Measurements from ENCODE around the gene NOCT. TPM values are rescaled to one million over a fixed set of nuclear protein-coding genes. Genes with fewer than 3 reads are reported as not detected.

NOCT gene
- polyA plus RNA-seq, 1 experiment = 4.4 TPM

- no peak for TF ChIP-seq CTCF (IDR thresholded peaks at IDR 0.05; ENCODE audit: insufficient read depth, low read depth, low read length)
- Histone ChIP-seq H3K4me3 (ENCODE audit: low read depth, low read length) (peak overlapping the region; percentile 73), H3K27me3 (ENCODE audit: control insufficient read depth, insufficient read depth, low read length) (no peaks in the 10 kb centered on the region), H3K36me3 (ENCODE audit: control insufficient read depth, insufficient read depth, low read length) (no peaks in the 10 kb centered on the region)
- POLR2A ChIA-PET = interaction anchor here (0.6 to 0.7 kb wide), 2 partner anchors 386 to 1046 kb away, joined by 5 to 11 read pairs; no protein-coding TSS in a partner anchor
- DNase-seq (ENCODE audit: low read depth) = peak; percentile 95
- CTCF ChIA-PET = interaction anchor here (2.6 kb wide), 1 partner anchor 16 kb away, joined by 9 read pairs; no protein-coding TSS in a partner anchor
These were observed 67.4 kb downstream of the NOCT start for GRCh38 chr4:139082750-139083606.

- Histone ChIP-seq H3K4me3 (ENCODE audit: low read depth, low read length) (peak overlapping the region; percentile 73), H3K27me3 (ENCODE audit: control insufficient read depth, insufficient read depth, low read length) (no peaks in the 10 kb centered on the region), H3K36me3 (ENCODE audit: control insufficient read depth, insufficient read depth, low read length) (no peaks in the 10 kb centered on the region)
- CTCF ChIA-PET = interaction anchor here (0.8 to 2.6 kb wide), 3 partner anchors 16 to 139 kb away, joined by 3 to 9 read pairs (median 3); no protein-coding TSS in a partner anchor
- TF ChIP-seq CTCF (IDR thresholded peaks at IDR 0.05; ENCODE audit: insufficient read depth, low read depth, low read length) = peak; percentile 44
- no peak for DNase-seq (ENCODE audit: low read depth)
- POLR2A ChIA-PET = no interaction called here
These were observed 68.0 kb downstream of the NOCT start for GRCh38 chr4:139083607-139083955.

DNA sequence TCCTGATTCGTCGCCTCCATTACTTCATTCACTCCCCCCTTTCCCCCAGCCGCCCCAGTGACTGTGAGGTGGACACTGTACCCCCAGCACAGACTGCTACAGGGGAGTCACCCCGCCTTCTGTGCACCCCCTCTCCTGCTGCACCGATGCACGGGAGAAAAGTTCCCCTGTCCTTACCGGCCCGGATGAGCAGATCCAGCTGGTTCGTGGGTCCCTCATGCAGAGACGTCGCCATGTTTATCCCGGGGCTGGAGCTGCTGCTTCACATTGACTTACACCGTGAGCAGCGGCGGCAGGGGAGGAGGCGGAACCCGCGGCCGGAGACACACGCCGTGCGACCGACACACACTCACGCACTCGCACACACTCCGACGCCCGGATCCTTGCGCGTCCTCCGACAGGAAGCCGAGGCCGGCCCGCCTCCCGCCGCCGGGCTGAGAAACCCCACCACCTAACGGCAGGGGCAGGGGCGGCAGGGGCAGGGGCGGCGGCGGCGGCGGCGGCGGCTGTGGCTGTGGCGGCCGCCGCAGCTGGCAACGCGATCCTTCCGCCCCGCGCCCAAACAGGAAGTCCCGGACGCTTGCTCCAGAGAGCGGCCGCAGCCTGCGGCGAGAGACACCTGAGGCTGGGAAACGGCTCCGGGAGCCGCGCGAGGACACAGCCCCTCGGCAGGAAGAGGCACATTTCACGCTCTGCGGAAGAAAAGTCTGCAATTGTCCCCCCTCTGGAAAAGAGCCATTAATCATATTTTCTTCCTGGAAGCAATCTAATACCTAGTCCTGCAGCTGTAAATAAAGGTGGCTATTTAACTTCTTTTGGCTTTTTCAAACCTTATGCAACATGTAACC is 68.6 kb downstream of the NOCT start:
- TF ChIP-seq CTCF (IDR thresholded peaks at IDR 0.05; ENCODE audit: insufficient read depth, low read depth, low read length) = peak; percentile 24; the same call in 1 of the 2 replicates
- ChIA-PET CTCF (interaction anchor here (0.6 to 2.6 kb wide), 4 partner anchors 15 to 571 kb away, joined by 3 to 9 read pairs (median 3); no protein-coding TSS in a partner anchor), POLR2A (no interaction called here)
- peak overlapping the region; percentile 73 for H3K4me3 ChIP-seq (ENCODE audit: low read depth, low read length)
- DNase-seq (ENCODE audit: low read depth) = no peak
- no peaks in the 10 kb centered on the region for H3K36me3 ChIP-seq (ENCODE audit: control insufficient read depth, insufficient read depth, low read length)
- H3K27me3 ChIP-seq (ENCODE audit: control insufficient read depth, insufficient read depth, low read length) = no peaks in the 10 kb centered on the region

- no peak for TF ChIP-seq CTCF (IDR thresholded peaks at IDR 0.05; ENCODE audit: insufficient read depth, low read depth, low read length)
- Histone ChIP-seq H3K4me3 (ENCODE audit: low read depth, low read length) (peak overlapping the region; percentile 73), H3K36me3 (ENCODE audit: control insufficient read depth, insufficient read depth, low read length) (no peaks in the 10 kb centered on the region), H3K27me3 (ENCODE audit: control insufficient read depth, insufficient read depth, low read length) (no peaks in the 10 kb centered on the region)
- no peak for DNase-seq (ENCODE audit: low read depth)
- ChIA-PET POLR2A (no interaction called here), CTCF (interaction anchor here (2.6 kb wide), 1 partner anchor 14 kb away, joined by 9 read pairs; no protein-coding TSS in a partner anchor)
These were observed 69.2 kb downstream of the NOCT start for GRCh38 chr4:139084804-139085093.

GRCh38 chr4:139085141-139085540 is 69.6 kb downstream of the NOCT start:
- no peak for DNase-seq (ENCODE audit: low read depth)
- Histone ChIP-seq H3K4me3 (ENCODE audit: low read depth, low read length) (peak overlapping the region; percentile 73), H3K36me3 (ENCODE audit: control insufficient read depth, insufficient read depth, low read length) (no peaks in the 10 kb centered on the region), H3K27me3 (ENCODE audit: control insufficient read depth, insufficient read depth, low read length) (no peaks in the 10 kb centered on the region)
- CTCF ChIA-PET = interaction anchor here (1.2 to 3.5 kb wide), 3 partner anchors 14 to 83 kb away, joined by 3 to 18 read pairs (median 9); no protein-coding TSS in a partner anchor
- POLR2A ChIA-PET = no interaction called here
- TF ChIP-seq CTCF (IDR thresholded peaks at IDR 0.05; ENCODE audit: insufficient read depth, low read depth, low read length) = peak; percentile 29; the same call in 1 of the 2 replicates

All from BJ (cell line).